ENCODE data around the gene FAM184A.

- no peak for TF ChIP-seq CTCF (IDR thresholded peaks at IDR 0.05)
- TF ChIP-seq POLR2A (IDR thresholded peaks at IDR 0.05) = no peak
- no peak for TF ChIP-seq POLR2AphosphoS5 (IDR thresholded peaks at IDR 0.05; ENCODE audit: insufficient read depth in 1 of 2, low read depth in 1 of 2)
Observed at GRCh38 chr6:119079283-119079809, 882 bp upstream of the FAM184A start.
